Parathyroid adenoma (tissue), 2 donors: ENCODE measurements around the gene NOM1.
A peak's percentile ranks its signal among the peaks of the same experiment; 100 is the strongest.

ENCODE experiments used
- H2AFZ ChIP-seq: fragments of 300-600 bp; sonication (generic); one replicate; pipeline ENCODE4 v1.7.0; 2017; ENCODE audit warnings: antibody characterized with exemption, mild to moderate bottlenecking
- H3K27ac ChIP-seq: fragments of 300-600 bp; sonication (generic); one replicate; pipeline ENCODE4 v1.7.0; 2017
- H3K27me3 ChIP-seq: fragments of 300-600 bp; sonication (generic); one replicate; pipeline ENCODE4 v1.7.0; 2017; ENCODE audit warnings: low read length; ENCODE audit not compliant: control insufficient read depth, insufficient read depth
- H3K36me3 ChIP-seq: fragments of 300-600 bp; sonication (generic); one replicate; pipeline ENCODE4 v1.7.0; 2017; ENCODE audit warnings: low read length; ENCODE audit not compliant: control insufficient read depth, insufficient read depth
- H3K4me1 ChIP-seq: fragments of 300-600 bp; sonication (generic); one replicate; pipeline ENCODE4 v1.7.0; 2017; ENCODE audit warnings: control low read depth
- H3K4me2 ChIP-seq: fragments of 300-600 bp; sonication (generic); one replicate; pipeline ENCODE4 v1.7.0; 2017; ENCODE audit warnings: low read length
- H3K4me3 ChIP-seq: fragments of 300-600 bp; sonication (generic); one replicate; pipeline ENCODE4 v1.7.0; 2017; ENCODE audit warnings: low read depth, low read length
- H3K79me2 ChIP-seq: fragments of 300-600 bp; sonication (generic); one replicate; pipeline ENCODE4 v1.7.0; 2017; ENCODE audit warnings: control low read depth
- H3K9ac ChIP-seq: fragments of 300-600 bp; sonication (generic); one replicate; pipeline ENCODE4 v1.7.0; 2017; ENCODE audit warnings: mild to moderate bottlenecking
- H3K9me3 ChIP-seq: fragments of 300-600 bp; sonication (generic); one replicate; pipeline ENCODE4 v1.7.0; 2017; ENCODE audit warnings: low read length; ENCODE audit not compliant: control insufficient read depth
- CTCF ChIP-seq: fragments of 300-600 bp; sonication (generic); IDR thresholded peaks from one replicate; pipeline ENCODE4 v1.7.0; 2017; ENCODE audit warnings: antibody characterized with exemption, mild to moderate bottlenecking
- donor health status: primary hyperparathyroidism.

The NOM1 gene

GRCh38 chr7:156927571-156928405 lies 21.7 kb upstream of the NOM1 start:
- Histone ChIP-seq H3K4me1 (peaks cover 9% of the 10 kb centered on the region), H3K79me2 (no peaks in the 10 kb centered on the region), H3K36me3 (no peaks in the 10 kb centered on the region), H3K9me3 (no peaks in the 10 kb centered on the region), H3K4me2 (peak overlapping the region; percentile 29), H3K27ac (no peak overlapping the region), H2AFZ (peak overlapping the region; percentile 52), H3K27me3 (no peaks in the 10 kb centered on the region), H3K4me3 (no peak overlapping the region), H3K9ac (no peak overlapping the region)
- TF ChIP-seq CTCF = no peak

GRCh38 chr7:156928406-156928747 lies 21.1 kb upstream of the NOM1 start:
- no peak for TF ChIP-seq CTCF
- Histone ChIP-seq H3K4me1 (peaks cover 9% of the 10 kb centered on the region), H3K27me3 (no peaks in the 10 kb centered on the region), H3K79me2 (no peaks in the 10 kb centered on the region), H3K36me3 (no peaks in the 10 kb centered on the region), H3K4me2 (peak overlapping the region; percentile 29), H3K9me3 (no peaks in the 10 kb centered on the region), H3K9ac (no peak overlapping the region), H3K27ac (no peak overlapping the region), H3K4me3 (no peak overlapping the region), H2AFZ (peak overlapping the region; percentile 52)

- no peaks in the 10 kb centered on the region for H3K79me2 ChIP-seq
- no peak overlapping the region for H2AFZ ChIP-seq
- no peaks in the 10 kb centered on the region for H3K27me3 ChIP-seq
- peaks cover 9% of the 10 kb centered on the region for H3K4me1 ChIP-seq
- no peak overlapping the region for H3K4me2 ChIP-seq
- no peaks in the 10 kb centered on the region for H3K9me3 ChIP-seq
- TF ChIP-seq CTCF = no peak
- no peak overlapping the region for H3K27ac ChIP-seq
- no peak overlapping the region for H3K9ac ChIP-seq
- no peaks in the 10 kb centered on the region for H3K36me3 ChIP-seq
- H3K4me3 ChIP-seq = no peak overlapping the region
These were observed 19.5 kb upstream of the NOM1 start for GRCh38 chr7:156929789-156930539.

- H3K27me3 ChIP-seq = no peaks in the 10 kb centered on the region
- H3K4me1 ChIP-seq = peaks cover 9% of the 10 kb centered on the region
- no peak overlapping the region for H3K9ac ChIP-seq
- no peak for TF ChIP-seq CTCF
- no peak overlapping the region for H3K27ac ChIP-seq
- H3K4me3 ChIP-seq = no peak overlapping the region
- H2AFZ ChIP-seq = peak overlapping the region; percentile 25
- H3K79me2 ChIP-seq = no peaks in the 10 kb centered on the region
- H3K9me3 ChIP-seq = no peaks in the 10 kb centered on the region
- no peak overlapping the region for H3K4me2 ChIP-seq
- H3K36me3 ChIP-seq = no peaks in the 10 kb centered on the region
These were observed 17.5 kb upstream of the NOM1 start for GRCh38 chr7:156932006-156932405.
